Liver (tissue), 3 donors: Measurements from ENCODE around the gene HPGD.

ENCODE experiments used
- CTCF ChIP-seq: fragments of 150-350 bp; IDR thresholded peaks from 2 replicates; pipeline ENCODE4 v1.5.1; 2017; ENCODE audit warnings: improper control_type of control experiment, low read depth, low read length; ENCODE audit not compliant: missing input control
- EGR1 ChIP-seq, 2 donors: IDR thresholded peaks; 2 replicates each; pipeline ENCODE4 v1.6.1; 2016 to 2018; ENCODE audit warnings: antibody characterized with exemption in 2 of 2, low read depth in 2 of 2
- FOXA1 ChIP-seq: IDR thresholded peaks from 2 replicates; pipeline ENCODE4 v1.6.1; 2016; ENCODE audit warnings: antibody characterized with exemption
- FOXA2 ChIP-seq: IDR thresholded peaks from 2 replicates; pipeline ENCODE4 v1.6.1; 2016; ENCODE audit warnings: antibody characterized with exemption
- GABPA ChIP-seq, 2 donors: IDR thresholded peaks in 1 of 2; conservative IDR thresholded peaks in 1 of 2; 2 replicates each; pipeline ENCODE4 v1.6.1; 2016; ENCODE audit warnings: antibody characterized with exemption in 2 of 2, mild to moderate bottlenecking in 1 of 2, moderate library complexity in 1 of 2
- JUND ChIP-seq, 2 donors: IDR thresholded peaks; 2 replicates each; pipeline ENCODE4 v1.6.1; 2016; ENCODE audit warnings: antibody characterized with exemption in 2 of 2
- TAF1 ChIP-seq: conservative IDR thresholded peaks from 2 replicates; pipeline ENCODE4 v1.6.1; 2016; ENCODE audit warnings: antibody characterized with exemption, mild to moderate bottlenecking
- YY1 ChIP-seq: IDR thresholded peaks from 2 replicates; pipeline ENCODE4 v1.6.1; 2016; ENCODE audit warnings: antibody characterized with exemption, mild to moderate bottlenecking
- TF ChIP-seq, protein P1 (sequence below): IDR thresholded peaks from 2 replicates; pipeline ENCODE4 v1.6.1; 2016; ENCODE audit warnings: antibody characterized with exemption
- TF ChIP-seq, protein P2 (sequence below): IDR thresholded peaks from 2 replicates; pipeline ENCODE4 v1.6.1; 2016; ENCODE audit warnings: antibody characterized with exemption
- donor health status: healthy.
- donor health status: healthy.

DNA sequence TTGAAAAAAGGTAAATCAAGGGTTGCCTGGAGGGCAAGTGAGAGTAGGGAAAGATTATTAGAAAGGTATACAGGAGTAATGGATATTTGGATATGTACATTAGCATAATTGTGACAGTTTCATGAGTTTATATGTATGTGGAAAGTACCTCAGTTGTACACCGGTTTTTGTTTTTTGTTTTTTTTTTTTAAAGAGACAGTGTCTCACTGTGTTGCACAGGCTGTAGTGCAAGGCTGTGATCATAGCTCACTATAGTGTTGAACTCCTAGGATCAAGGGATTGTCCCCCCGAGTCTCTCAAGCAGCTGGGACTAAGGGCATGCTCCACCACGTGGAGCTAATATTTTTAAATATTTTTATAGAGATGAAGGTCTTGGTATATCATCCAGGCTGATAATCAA is 15.3 kb upstream of the HPGD start:
- TF ChIP-seq CTCF (no peak), EGR1 (IDR thresholded peaks at IDR 0.05; ENCODE audit: low read depth in 2 of 2) (no peak), JUND (IDR thresholded peaks at IDR 0.05) (no peak), YY1 (no peak), TAF1 (no peak), FOXA1 (no peak), FOXA2 (no peak), GABPA (IDR thresholded peaks at IDR 0.05 in 1 of 2, conservative IDR thresholded peaks at IDR 0.05 in 1 of 2) (no peak)
- TF ChIP-seq, protein P1, sequence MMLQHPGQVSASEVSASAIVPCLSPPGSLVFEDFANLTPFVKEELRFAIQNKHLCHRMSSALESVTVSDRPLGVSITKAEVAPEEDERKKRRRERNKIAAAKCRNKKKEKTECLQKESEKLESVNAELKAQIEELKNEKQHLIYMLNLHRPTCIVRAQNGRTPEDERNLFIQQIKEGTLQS: no peak
- TF ChIP-seq, protein P2, sequence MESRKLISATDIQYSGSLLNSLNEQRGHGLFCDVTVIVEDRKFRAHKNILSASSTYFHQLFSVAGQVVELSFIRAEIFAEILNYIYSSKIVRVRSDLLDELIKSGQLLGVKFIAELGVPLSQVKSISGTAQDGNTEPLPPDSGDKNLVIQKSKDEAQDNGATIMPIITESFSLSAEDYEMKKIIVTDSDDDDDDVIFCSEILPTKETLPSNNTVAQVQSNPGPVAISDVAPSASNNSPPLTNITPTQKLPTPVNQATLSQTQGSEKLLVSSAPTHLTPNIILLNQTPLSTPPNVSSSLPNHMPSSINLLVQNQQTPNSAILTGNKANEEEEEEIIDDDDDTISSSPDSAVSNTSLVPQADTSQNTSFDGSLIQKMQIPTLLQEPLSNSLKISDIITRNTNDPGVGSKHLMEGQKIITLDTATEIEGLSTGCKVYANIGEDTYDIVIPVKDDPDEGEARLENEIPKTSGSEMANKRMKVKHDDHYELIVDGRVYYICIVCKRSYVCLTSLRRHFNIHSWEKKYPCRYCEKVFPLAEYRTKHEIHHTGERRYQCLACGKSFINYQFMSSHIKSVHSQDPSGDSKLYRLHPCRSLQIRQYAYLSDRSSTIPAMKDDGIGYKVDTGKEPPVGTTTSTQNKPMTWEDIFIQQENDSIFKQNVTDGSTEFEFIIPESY: no peak
